ENCODE data around the gene SORCS2. TPM values are rescaled to one million over a fixed set of nuclear protein-coding genes. Genes with fewer than 3 reads are reported as not detected.

SORCS2 gene
- polyA plus RNA-seq, 1 of the 3 experiments (the other 2 are of a cell fraction) = 1.6 TPM

GRCh38 chr4:7323872-7324650 is 131.7 kb downstream of the SORCS2 start:
- no peak overlapping the region for H3K4me2 ChIP-seq
- H3K9me3 ChIP-seq = 0 out of 2 replicates have a peak, but pooled peaks cover 6% of the 10 kb centered on the region
- no peaks in the 10 kb centered on the region for H3K9me2 ChIP-seq
- DNase-seq = no peak
- ChIA-PET CTCF (interaction anchor here (0.6 to 4.3 kb wide), 9 partner anchors 12 to 437 kb away, joined by 3 to 19 read pairs (median 3); partner anchors contain the start of gene SORCS2), POLR2A (interaction anchor here (0.6 kb wide), 1 partner anchor 456 kb away, joined by 3 read pairs; no protein-coding TSS in a partner anchor)
- 70% methylated on average over 12 of the region's 16 CpGs for WGBS (ENCODE audit: low lambda C conversion rate)
- H3K27me3 ChIP-seq (ENCODE audit: insufficient read depth) = no peaks in the 10 kb centered on the region
- no peak overlapping the region for H3K27ac ChIP-seq (ENCODE audit: low read depth in 2 of 2, low read length in 1 of 2)
- H2AFZ ChIP-seq (ENCODE audit: low read depth) = no peak overlapping the region
- TF ChIP-seq SIN3A (IDR thresholded peaks at IDR 0.05; ENCODE audit: borderline replicate concordance, low read depth, low read length) (no peak), NFIC (IDR thresholded peaks at IDR 0.05; ENCODE audit: borderline replicate concordance) (no peak), ZBTB33 (IDR thresholded peaks at IDR 0.05; ENCODE audit: borderline replicate concordance, low read depth) (no peak), TAF1 (IDR thresholded peaks at IDR 0.05; ENCODE audit: borderline replicate concordance, low read depth, low read length) (no peak), USF2 (IDR thresholded peaks at IDR 0.05; ENCODE audit: borderline replicate concordance, low read depth, low read length) (no peak), TEAD4 (IDR thresholded peaks at IDR 0.05; ENCODE audit: borderline replicate concordance, insufficient read depth) (no peak), CTCF (IDR thresholded peaks at IDR 0.05) (peak; percentile 28; the same call in 1 of the 2 replicates), TCF12 (IDR thresholded peaks at IDR 0.05) (no peak), SMC3 (IDR thresholded peaks at IDR 0.05; ENCODE audit: low read depth, low read length) (no peak)
- no peaks in the 10 kb centered on the region for H3K36me3 ChIP-seq (replicated peaks in 1 of 2; ENCODE audit: control insufficient read depth in 1 of 2, insufficient read depth in 2 of 2, low read length in 1 of 2)
- H3K79me2 ChIP-seq (ENCODE audit: insufficient read depth) = no peaks in the 10 kb centered on the region
- no peaks in the 10 kb centered on the region for H4K20me1 ChIP-seq (ENCODE audit: insufficient read depth)
- H3F3A ChIP-seq (replicated peaks; ENCODE audit: insufficient read depth) = no peaks in the 10 kb centered on the region
- peaks cover 0 to 6% of the 10 kb centered on the region in 2 experiments; a peak in 3 of 4 replicates for H3K4me1 ChIP-seq (ENCODE audit: control insufficient read depth in 1 of 2, insufficient read depth in 2 of 2, low read depth in 1 of 2, low read length in 1 of 2)
- no peak overlapping the region for H3K9ac ChIP-seq
- no peak overlapping the region for H3K4me3 ChIP-seq (ENCODE audit: low read depth in 2 of 2, low read length in 1 of 2)

Measured in SK-N-SH (cell line).